HG03175 (cell line): ENCODE data around the gene SLC66A3.

Experiments
- ATAC-seq: cut with Tn5 transposase; IDR thresholded peaks from one replicate; pipeline ENCODE4 v1.9.1; 2021; ENCODE audit warnings: mild to moderate bottlenecking, moderate library complexity; ENCODE audit not compliant: unreplicated experiment

The SLC66A3 gene

DNA sequence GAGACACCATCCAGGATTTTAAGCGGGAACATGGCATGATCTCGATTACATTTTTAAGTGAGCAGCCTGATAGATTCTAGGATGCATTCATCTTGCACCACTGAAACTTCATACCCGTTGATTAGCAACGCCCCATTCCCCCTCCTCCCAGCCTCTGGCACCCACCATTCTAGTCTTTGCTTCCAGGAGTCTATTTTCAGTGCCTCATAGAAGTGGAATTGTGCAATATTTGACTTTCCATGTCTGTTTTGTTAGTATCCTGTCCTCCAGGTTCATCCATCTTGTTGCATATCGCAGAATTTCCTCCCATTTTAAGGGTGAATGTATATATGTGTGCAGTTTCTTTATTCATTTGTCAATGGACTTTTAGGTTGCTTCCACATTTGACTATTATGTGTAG, 20.9 kb upstream of the SLC66A3 start:
- no peak for ATAC-seq

DNA sequence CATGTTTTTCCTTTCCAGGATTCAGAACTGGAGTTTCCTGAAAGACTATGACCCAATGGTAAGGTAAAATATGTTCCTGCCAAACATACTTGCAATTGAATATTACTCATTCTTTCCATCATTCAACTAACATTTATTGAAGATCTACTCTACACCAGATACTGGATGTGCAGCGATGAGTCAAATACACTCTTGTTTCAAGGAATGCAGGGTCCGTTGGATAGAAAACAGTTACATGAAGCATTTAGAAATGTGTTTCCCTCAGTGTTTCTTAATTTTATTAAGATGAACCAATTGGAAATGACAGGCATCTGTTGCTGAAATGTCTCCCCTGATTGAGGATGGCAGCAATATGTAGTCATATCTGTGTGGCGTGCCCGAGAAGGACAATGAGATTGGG, 14.8 kb upstream of the SLC66A3 start:
- ATAC-seq, result no peak

DNA sequence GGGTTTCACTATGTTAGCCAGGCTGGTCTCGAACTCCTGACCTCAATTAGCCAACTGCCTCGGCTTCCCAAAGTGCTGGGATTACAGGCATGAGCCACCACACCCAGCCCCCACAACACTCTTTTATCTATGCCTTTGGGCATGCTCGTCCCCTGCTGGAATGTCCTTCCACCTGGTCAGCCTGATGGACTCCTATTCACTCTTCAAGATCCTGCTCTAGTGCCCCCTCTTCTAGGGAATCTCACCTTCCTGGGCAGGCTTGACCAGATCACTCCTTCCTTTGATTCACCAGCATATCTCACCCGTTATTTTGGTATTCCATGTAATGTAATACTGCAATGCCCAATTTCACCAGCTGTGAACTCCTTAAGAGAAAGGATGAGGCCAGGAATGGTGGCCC, 13.9 kb upstream of the SLC66A3 start:
- no peak for ATAC-seq

DNA sequence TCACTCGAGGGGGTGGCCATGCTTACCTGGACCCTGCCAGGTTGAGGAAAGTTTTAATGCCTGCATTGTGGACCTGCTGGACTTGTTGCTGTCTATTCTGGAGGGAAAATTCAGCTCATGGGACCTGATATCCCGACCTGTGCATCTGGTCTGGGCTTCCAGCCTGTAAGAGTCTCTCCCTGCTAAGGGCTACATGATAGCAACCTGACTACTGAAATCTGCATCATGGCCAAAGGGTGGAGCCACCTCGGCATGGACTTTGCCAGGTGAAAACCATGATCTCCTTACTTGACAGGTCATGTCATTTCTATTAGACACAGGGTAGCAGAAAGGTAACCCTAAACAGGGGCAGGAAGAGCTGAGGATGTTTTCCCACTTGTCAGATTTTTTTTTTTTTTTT, 12.9 kb upstream of the SLC66A3 start:
- ATAC-seq, result no peak

- ATAC-seq, result no peak
Measured at GRCh38 chr2:11142987-11143386, 12.3 kb upstream of the SLC66A3 start.

- no peak for ATAC-seq
Measured at GRCh38 chr2:11144077-11144737, 11.1 kb upstream of the SLC66A3 start.

DNA sequence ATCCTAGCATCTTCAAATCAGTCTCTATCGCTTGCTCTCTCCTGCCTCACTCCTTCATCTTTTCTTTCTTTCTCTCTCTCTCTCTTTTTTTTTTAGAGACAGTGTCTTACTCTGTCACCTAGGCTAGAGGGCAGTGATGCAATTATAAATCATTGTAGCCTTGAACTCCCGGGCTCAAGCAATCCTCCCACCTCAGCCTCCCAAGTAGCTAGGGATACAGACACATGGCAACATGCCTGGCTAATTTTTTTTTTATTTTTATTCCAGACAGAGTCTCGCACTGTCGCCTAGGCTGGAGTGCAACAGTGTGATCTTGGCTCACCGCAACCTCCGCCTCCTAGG, 10.6 kb upstream of the SLC66A3 start:
- no peak for ATAC-seq

- no peak for ATAC-seq
Measured at GRCh38 chr2:11145350-11145749, 9.9 kb upstream of the SLC66A3 start.

DNA sequence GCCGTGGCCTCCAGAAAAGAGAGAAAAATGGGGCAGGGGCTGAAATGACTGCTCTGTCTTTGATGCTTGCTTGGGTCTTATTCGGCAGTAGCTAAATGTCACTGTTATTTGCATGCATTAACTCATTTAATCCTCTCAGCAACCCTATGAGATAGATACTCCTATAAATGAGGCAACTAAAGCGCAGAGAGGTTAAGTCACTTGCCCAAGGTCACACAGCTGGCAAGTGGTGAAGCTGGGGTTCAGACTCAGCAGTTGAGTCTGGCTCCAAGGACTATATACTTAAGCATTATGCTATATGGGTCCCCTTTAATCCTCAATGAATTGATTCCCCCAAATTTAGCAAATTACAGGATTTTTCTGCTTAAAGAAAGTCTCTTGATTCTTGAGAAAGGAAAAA, 9.2 kb upstream of the SLC66A3 start:
- ATAC-seq, result no peak

DNA sequence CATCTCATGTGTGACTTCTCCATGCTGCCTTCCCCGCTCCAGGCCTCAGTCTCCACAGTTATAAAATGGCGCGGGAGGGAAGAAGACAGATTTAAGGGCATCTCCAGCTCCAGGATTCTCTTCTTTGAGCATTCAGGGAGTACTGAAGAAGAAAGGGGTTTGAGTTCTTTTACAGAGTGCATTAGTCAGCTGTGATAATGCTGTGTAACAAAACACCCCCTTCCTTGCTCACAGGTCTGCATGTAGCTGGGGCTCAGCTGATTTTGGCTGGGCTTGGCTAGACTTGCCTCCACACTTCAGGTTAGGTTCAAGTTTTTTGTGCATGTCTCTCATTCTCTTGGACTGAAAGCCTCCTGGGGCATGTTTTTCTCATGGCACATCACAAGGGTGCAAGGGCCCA, 8.0 kb upstream of the SLC66A3 start:
- no peak for ATAC-seq

DNA sequence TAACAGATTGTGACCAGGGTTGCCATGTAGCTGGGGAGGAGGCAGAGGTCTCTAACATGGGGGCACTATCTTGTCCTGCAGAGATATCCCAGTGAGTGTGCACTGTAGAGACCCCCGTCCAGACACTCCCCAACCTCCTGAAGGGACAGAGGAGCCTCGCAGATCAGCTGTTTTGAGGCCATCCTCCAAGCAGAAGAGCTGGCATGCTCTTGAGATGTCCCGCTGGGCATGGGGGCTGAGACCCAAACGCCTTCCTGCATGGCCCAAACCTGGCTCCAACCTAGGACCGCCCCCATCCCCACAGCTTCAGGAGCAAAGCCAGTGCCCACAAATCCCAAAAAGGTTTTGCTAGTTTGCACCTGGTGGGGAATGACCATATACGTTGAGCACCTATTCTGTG, 2.7 kb upstream of the SLC66A3 start:
- ATAC-seq, result no peak

GRCh38 chr2:11154016-11154922, 998 bp upstream of the SLC66A3 start:
- ATAC-seq, result peak; percentile 12

DNA sequence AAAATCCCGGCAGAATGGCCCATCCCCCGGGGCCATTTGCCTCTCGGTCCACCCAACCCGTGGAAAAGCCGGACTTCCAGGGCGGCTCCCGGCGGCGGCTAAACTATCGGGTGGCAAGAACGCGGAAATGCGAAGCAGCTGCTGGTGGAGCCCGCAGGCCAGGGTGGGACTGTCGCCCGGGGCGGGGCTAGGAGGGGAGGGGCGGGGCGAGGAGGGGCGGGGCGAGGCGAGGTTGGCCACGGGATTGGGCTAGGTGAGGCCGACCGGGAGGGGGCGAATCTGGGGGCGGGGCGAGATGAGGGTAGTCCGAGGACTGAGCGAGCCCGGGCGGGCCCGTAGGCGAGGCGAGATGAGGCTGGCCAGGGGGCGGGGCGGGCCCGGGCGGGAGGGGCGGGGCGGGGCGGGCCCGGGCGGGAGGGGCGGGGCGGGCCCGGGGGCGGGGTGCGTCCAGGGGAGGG, 315 bp upstream of the SLC66A3 start:
- peak; percentile 69 for ATAC-seq

- no peak for ATAC-seq
Measured at GRCh38 chr2:11156396-11157075, 1.3 kb downstream of the SLC66A3 start.

GRCh38 chr2:11157296-11157695, 2.0 kb downstream of the SLC66A3 start:
- no peak for ATAC-seq

DNA sequence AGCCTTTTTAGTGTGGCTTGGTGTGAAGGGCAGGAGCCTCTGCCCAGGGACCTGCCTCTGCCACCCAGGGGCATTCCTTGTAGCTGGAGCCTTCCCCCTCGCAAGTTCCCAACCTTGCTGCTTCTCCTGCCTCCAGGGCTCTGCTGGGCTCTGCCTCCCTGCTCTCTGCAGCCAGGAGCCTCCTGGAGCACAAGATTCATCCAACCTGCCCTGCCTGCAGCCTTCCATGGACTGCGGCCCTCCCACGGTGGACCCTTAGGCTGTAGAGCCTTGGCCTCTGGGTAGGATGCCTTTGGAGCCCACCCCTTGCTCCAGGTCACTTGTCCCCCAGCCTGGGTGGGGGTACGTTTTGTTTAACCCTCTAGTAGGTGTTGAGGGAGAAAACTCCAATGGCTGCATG, 2.5 kb downstream of the SLC66A3 start:
- no peak for ATAC-seq

GRCh38 chr2:11158916-11159573, 3.8 kb downstream of the SLC66A3 start:
- no peak for ATAC-seq

- no peak for ATAC-seq
Measured at GRCh38 chr2:11159574-11160170, 4.4 kb downstream of the SLC66A3 start.

DNA sequence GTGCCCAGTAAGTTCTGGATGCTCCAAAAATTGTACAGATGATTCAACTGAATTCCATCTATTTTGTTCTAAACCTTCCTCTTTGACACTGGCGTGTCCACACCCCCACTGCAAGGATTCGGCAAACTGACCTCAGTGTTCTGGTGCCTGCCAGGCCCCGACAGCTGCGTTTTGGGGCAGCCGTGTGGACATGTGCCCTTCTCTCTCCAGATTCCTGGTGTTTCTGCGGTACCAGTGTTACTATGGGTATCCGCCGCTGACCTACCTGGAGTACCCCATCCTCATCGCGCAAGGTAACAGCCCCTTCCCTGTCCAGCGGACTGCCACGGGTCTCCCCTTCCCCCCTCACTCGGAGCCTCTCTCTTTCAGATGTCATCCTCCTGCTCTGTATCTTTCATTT, 5.0 kb downstream of the SLC66A3 start:
- ATAC-seq, result no peak

DNA sequence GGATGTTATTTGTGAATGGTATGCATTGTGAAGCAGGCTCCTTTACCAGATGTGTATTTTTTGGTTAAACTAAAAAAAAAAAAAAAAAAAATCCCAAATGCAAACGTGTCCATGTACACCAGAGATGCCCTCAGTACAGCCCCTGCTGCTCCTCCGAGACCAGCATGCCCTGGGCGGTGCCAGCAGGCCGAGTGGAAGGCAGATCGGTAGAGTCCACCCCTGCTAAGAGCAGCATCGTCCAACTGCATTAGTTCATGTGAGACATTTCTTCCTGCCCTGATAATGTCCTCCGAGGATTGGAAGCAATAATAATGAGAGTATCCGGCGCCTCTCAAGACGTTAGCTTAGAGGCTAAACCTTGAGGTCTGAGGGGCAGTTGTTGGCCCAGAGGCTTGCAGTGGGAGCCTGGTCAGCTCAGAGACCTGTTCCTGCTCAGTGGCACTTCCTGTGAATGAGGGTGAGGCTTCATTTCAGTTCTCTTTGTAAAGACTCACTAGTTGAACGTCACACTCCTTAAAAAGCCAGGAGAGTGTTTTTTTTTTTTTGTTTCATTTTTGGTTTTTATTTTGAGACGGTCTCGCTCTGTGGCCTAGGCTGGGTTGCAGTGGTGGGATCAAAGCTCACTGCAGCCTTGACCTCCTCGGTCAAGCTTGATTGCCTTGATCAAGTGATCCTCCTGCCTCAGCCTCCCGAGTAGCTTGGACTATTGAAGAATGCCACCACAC, 5.6 kb downstream of the SLC66A3 start:
- ATAC-seq, result peak; percentile 75
